Body of pancreas (tissue), 4 donors: ENCODE results near the gene TPP1. TPM values are rescaled to one million over a fixed set of nuclear protein-coding genes. Genes with fewer than 3 reads are reported as not detected.

Experiments used
- ATAC-seq: fragments of 150-250 bp; one replicate; pipeline ENCODE4 v1.9.1; 2016
- DNase-seq, 4 donors: peaks; one replicate each; pipeline ENCODE4 v3.0.0-alpha.2; 2019
- H3K27ac ChIP-seq, 4 donors: fragments of 200-600 bp; sonication (generic); 1 replicate in 3 of 4; 2 replicates in 1 of 4; pipeline versions ENCODE4 v1.5.1 to v1.6.1; 2016 to 2019; ENCODE audit warnings: mild to moderate bottlenecking in 1 of 4, mixed read lengths in 1 of 4, moderate library complexity in 1 of 4
- H3K27me3 ChIP-seq, 2 donors: fragments of 200-600 bp; sonication (generic); one replicate each; pipeline ENCODE4 v1.6.0; 2016; ENCODE audit warnings: mild to moderate bottlenecking in 1 of 2
- H3K36me3 ChIP-seq, 2 donors: fragments of 200-600 bp; sonication (generic); replicated peaks in 1 of 2; 2 replicates each; pipeline ENCODE4 v1.5.1; 2016; ENCODE audit warnings: low read depth in 2 of 2; ENCODE audit not compliant: insufficient read depth in 1 of 2
- H3K4me1 ChIP-seq: fragments of 200-600 bp; sonication (generic); one replicate; pipeline ENCODE4 v1.6.0; 2016
- H3K4me3 ChIP-seq, 2 donors: fragments of 200-600 bp; sonication (generic); 1 replicate in 1 of 2; 2 replicates in 1 of 2; pipeline ENCODE4 v1.5.1; 2016 to 2019
- H3K9me3 ChIP-seq, 3 donors: fragments of 200-600 bp; sonication (generic); 1 replicate in 2 of 3; 2 replicates in 1 of 3; pipeline ENCODE4 v1.5.1; 2016
- POLR2A ChIP-seq, 3 donors: fragments of 450-650 bp; IDR thresholded peaks; one replicate each; pipeline ENCODE4 v1.6.1; 2016; ENCODE audit warnings: antibody characterized with exemption in 3 of 3, mild to moderate bottlenecking in 2 of 3
- WGBS, 2 donors: methylation state at CpG; one replicate each; pipeline ENCODE4 v1.1.5; 2017; 5-methylcytosine and 5-hydroxymethylcytosine counted together
- intact Hi-C: fragments of 100-400 bp; cut with DNase I; formaldehyde crosslinking; loops from one replicate; pipeline ENCODE4 v1.15.1; 2023
- total RNA-seq, 2 donors: library from RNA; depleted of rRNA; stranded (reverse); fragments of >200 nt; gene quantifications; one replicate each; pipeline ENCODE4 v1.1.0, GENCODE V29; 2016
- TF ChIP-seq, protein P1 (sequence below), 7 experiments: fragments of 450-650 bp in 4 of 7; fragments of 200-600 bp in 3 of 7; sonication (generic) in 3 of 7; IDR thresholded peaks; one replicate each; pipeline ENCODE4 v1.5.1; 2016 to 2019; ENCODE audit warnings: antibody characterized with exemption in 7 of 7

The TPP1 gene
- total RNA-seq, 2 donors from 2014 or later: 20.8 TPM

DNA sequence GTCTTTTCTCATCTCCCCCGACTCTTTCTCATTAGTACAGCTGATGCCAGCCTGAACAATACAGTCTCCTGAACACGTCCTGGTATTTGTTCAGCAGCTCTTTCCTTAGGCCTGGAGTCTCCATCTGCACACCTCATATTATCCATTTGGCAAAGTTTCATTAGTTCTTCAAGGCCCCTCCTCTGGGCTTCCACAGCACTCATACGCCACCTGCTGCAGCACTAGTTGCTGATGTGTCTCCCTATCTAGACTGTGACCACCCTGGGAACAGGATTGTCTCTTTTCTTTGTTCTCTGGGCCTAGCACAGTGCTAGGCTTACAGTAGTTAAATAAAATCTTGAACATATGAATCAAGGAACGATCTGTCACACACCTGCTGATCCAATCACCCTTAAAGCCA is 19.2 kb upstream of the TPP1 start:
- intact Hi-C loops: no loop called here
- ATAC-seq (no peak), DNase-seq (peak in 2 of 4 donors; percentile 25 to 48)
- TF ChIP-seq POLR2A (IDR thresholded peaks at IDR 0.05): no peak
- TF ChIP-seq, protein P1, sequence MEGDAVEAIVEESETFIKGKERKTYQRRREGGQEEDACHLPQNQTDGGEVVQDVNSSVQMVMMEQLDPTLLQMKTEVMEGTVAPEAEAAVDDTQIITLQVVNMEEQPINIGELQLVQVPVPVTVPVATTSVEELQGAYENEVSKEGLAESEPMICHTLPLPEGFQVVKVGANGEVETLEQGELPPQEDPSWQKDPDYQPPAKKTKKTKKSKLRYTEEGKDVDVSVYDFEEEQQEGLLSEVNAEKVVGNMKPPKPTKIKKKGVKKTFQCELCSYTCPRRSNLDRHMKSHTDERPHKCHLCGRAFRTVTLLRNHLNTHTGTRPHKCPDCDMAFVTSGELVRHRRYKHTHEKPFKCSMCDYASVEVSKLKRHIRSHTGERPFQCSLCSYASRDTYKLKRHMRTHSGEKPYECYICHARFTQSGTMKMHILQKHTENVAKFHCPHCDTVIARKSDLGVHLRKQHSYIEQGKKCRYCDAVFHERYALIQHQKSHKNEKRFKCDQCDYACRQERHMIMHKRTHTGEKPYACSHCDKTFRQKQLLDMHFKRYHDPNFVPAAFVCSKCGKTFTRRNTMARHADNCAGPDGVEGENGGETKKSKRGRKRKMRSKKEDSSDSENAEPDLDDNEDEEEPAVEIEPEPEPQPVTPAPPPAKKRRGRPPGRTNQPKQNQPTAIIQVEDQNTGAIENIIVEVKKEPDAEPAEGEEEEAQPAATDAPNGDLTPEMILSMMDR (IDR thresholded peaks at IDR 0.05): peak in 4 of 7 experiments; percentile 16 to 43 (median 22)
- Histone ChIP-seq H3K4me3 (no peak overlapping the region), H3K36me3 (no peaks in the 10 kb centered on the region), H3K27ac (peak overlapping the region in 1 of 4 donors; percentile 5), H3K9me3 (no peaks in the 10 kb centered on the region), H3K4me1 (peaks cover 42% of the 10 kb centered on the region), H3K27me3 (no peaks in the 10 kb centered on the region)
- WGBS, 2 donors: 55 to 59% methylated on average over 4 of the region's 4 CpGs

DNA sequence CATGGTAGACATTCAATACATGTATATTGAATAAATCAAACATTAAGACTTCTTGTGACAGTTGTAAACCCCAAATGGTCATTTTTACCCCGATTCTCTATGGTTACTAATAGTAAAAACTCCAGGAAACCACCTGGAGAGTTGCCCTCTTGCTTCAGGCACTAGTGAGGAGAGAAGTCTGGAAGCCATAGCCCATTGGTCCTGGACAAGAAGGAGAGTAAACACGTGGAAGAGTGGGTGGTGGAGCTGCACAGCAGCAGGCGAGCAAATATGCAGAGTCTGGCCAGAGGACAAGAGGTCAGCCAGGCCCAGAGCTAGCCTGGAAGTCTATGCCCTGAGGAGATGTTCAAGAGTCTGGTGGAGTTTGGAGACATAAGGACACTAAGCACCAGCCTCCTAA is 18.6 kb upstream of the TPP1 start:
- WGBS, 2 donors: 10 to 17% methylated on average over 3 of the region's 3 CpGs
- TF ChIP-seq, protein P1 (IDR thresholded peaks at IDR 0.05): no peak
- TF ChIP-seq POLR2A (IDR thresholded peaks at IDR 0.05): no peak
- Histone ChIP-seq H3K27ac (peak overlapping the region in 1 of 4 donors; percentile 5), H3K9me3 (no peaks in the 10 kb centered on the region), H3K27me3 (no peaks in the 10 kb centered on the region), H3K4me3 (no peak overlapping the region), H3K36me3 (no peaks in the 10 kb centered on the region), H3K4me1 (peaks cover 44% of the 10 kb centered on the region)
- DNase-seq: peak in 2 of 4 donors; percentile 47 to 56
- peak; percentile 56 for ATAC-seq
- intact Hi-C loops: no loop called here

DNA sequence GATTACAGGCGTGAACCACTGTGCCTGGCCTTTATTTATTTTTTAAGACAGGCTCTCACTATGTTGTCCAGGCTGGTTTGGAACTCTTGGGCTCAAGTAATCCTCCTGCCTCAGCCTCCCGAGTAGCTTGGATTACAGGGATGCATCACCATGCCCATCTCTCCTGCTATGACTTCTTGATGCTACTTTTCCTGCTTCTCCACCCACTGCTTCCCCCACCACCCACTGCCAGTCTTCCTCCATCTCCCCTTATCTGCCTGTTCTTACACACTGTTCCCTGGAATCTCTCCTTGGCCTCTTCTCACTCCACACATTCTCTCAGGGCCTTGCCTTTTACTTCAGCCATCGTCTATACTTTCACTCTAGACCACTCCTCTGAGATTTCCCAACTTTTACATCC is 17.3 kb upstream of the TPP1 start:
- TF ChIP-seq, protein P1 (IDR thresholded peaks at IDR 0.05): no peak
- TF ChIP-seq POLR2A (IDR thresholded peaks at IDR 0.05): no peak
- Histone ChIP-seq H3K27ac (peak overlapping the region in 2 of 4 donors; percentile 15 to 69), H3K4me1 (peaks cover 44% of the 10 kb centered on the region), H3K27me3 (no peaks in the 10 kb centered on the region), H3K4me3 (no peak overlapping the region), H3K9me3 (no peaks in the 10 kb centered on the region), H3K36me3 (no peaks in the 10 kb centered on the region)
- 86 to 87% methylated on average over 3 of the region's 3 CpGs for WGBS, 2 donors
- ATAC-seq: no peak
- intact Hi-C loops: no loop called here
- DNase-seq: no peak

DNA sequence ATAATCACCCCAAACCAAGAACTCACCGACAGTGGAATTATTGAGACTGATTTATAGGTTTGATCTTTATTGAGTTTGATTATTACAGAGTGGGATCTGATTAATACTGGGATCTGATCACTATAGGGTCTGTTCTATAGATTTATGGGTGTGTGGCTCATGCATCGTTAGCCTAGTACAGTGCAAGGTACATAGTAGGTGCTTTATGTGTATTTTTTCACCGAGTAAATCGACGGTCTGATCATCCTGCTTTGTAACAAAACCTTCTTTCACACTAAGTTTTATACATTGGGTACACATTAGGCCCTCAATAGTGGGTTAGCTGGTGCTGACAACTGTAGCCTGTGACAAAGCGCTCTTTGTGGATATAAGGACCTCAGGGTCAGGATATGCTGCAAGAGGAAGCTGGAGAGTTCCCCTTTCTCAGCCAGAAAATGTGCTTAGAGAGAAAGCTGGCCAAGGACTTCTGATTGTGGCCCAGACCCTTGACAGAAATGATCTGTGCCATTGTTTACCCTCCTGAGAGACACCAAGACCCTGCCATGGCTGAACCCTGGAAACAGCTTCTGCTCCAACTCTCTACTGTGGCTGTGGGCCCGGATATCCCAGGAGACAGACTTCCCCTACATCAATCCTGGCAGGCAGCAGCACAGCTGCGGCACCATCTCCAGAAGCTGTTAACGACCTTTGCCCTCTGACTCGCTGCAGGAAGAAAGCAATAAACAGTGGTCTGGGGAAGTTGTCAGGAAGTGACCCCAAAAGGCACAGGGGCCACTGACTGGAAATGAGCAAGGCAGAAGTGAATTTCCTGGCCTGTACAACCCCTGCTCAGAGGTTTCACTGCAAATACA is 16.1 kb upstream of the TPP1 start:
- no peak for TF ChIP-seq POLR2A (IDR thresholded peaks at IDR 0.05)
- TF ChIP-seq, protein P1 (IDR thresholded peaks at IDR 0.05): no peak
- peak in 1 of 4 donors; percentile 58 for DNase-seq
- H3K27me3 ChIP-seq: no peaks in the 10 kb centered on the region
- no peak overlapping the region for H3K4me3 ChIP-seq
- WGBS, 2 donors: 28 to 34% methylated on average over 10 of the region's 10 CpGs
- no peaks in the 10 kb centered on the region for H3K9me3 ChIP-seq
- peaks cover 55% of the 10 kb centered on the region for H3K4me1 ChIP-seq
- no peaks in the 10 kb centered on the region for H3K36me3 ChIP-seq
- intact Hi-C loops: no loop called here
- ATAC-seq: peak; percentile 33
- H3K27ac ChIP-seq: peak overlapping the region; percentile 41 to 76 (median 70)
